Adrenal gland (tissue), 12 donors: ENCODE data around the gene CNKSR3. TPM values are rescaled to one million over a fixed set of nuclear protein-coding genes. Genes with fewer than 3 reads are reported as not detected.

ENCODE experiments used
- DNase-seq, 7 donors: peaks; one replicate each; pipeline ENCODE4 v3.0.0-alpha.2; 2019 to 2020
- H3K27ac ChIP-seq, 5 donors: fragments of 200-600 bp; sonication (generic) in 4 of 5; 1 replicate in 3 of 5; 2 replicates in 2 of 5; pipeline versions ENCODE4 v1.5.1 to v1.8.0; 2016 to 2020; ENCODE audit warnings: mild to moderate bottlenecking in 1 of 5
- H3K27me3 ChIP-seq: fragments of 200-600 bp; 2 replicates; pipeline ENCODE4 v1.8.0; 2021
- H3K36me3 ChIP-seq, 2 donors: fragments of 200-600 bp; replicated peaks in 1 of 2; 1 replicate in 1 of 2; 2 replicates in 1 of 2; pipeline versions ENCODE4 v1.5.1 to v1.8.0; 2018 to 2022
- H3K4me1 ChIP-seq, 2 donors: fragments of 200-600 bp; replicated peaks in 1 of 2; 1 replicate in 1 of 2; 2 replicates in 1 of 2; pipeline versions ENCODE4 v1.5.1 to v1.8.0; 2018 to 2021
- H3K4me3 ChIP-seq, 4 donors: fragments of 200-600 bp; sonication (generic) in 3 of 4; one replicate each; pipeline ENCODE4 v1.5.1; 2016 to 2018
- H3K9me3 ChIP-seq, 3 donors: fragments of 200-600 bp; sonication (generic) in 1 of 3; replicated peaks in 1 of 3; 1 replicate in 2 of 3; 2 replicates in 1 of 3; pipeline versions ENCODE4 v1.5.1 to v1.8.0; 2016 to 2021
- CTCF ChIP-seq, 6 experiments: fragments of 450-650 bp in 4 of 6; fragments of 200-600 bp in 2 of 6; sonication (generic) in 1 of 6; IDR thresholded peaks; 1 replicate in 5 of 6; 2 replicates in 1 of 6; pipeline versions ENCODE4 v1.5.1 to v1.8.0; 2016 to 2021; ENCODE audit warnings: antibody characterized with exemption in 6 of 6, mild to moderate bottlenecking in 2 of 6, moderate library complexity in 1 of 6
- POLR2A ChIP-seq, 2 donors: fragments of 450-650 bp; IDR thresholded peaks; one replicate each; pipeline ENCODE4 v1.6.1; 2017; ENCODE audit warnings: antibody characterized with exemption in 2 of 2, mild to moderate bottlenecking in 2 of 2, moderate library complexity in 1 of 2
- WGBS, 4 donors: extraction: QIAGEN DNeasy Blood & Tissue Kit in 2 of 4; methylation state at CpG; one replicate each; pipeline versions ENCODE4 v1.1.5 to v1.1.7; 2013 to 2017; 5-methylcytosine and 5-hydroxymethylcytosine counted together
- intact Hi-C, 2 donors: fragments of 100-400 bp; cut with DNase I; formaldehyde crosslinking; loops; one replicate each; pipeline versions ENCODE4 v1.14.1 to v1.15.0; 2022 to 2023
- polyA plus RNA-seq, 3 donors: library from polyadenylated mRNA; stranded (reverse); fragments of 200-250 nt in 2 of 3; fragments of 350-450 nt in 1 of 3; fragmentation: Illumina TruSeq in 1 of 3; extraction: RNeasy Lipid Tissue Mini Kit (QIAGEN cat#74804) in 1 of 3; gene quantifications; one replicate each; pipeline ENCODE4 v1.2.3, GENCODE V29; 2013 to 2014
- total RNA-seq, 9 donors: library from RNA; depleted of rRNA in 4 of 9; stranded (reverse); fragments of >200 nt in 4 of 9; fragments of 120-200 nt in 1 of 9; fragmentation: NEBNext Ultra II Directional in 1 of 9; extraction: Animal tissue kit (Norgen Biotek cat#: 25700) in 1 of 9; gene quantifications; one replicate each; pipeline versions ENCODE4 v1.1.0 to v1.2.4, GENCODE V29; 2013 to 2023
- donor health status: healthy with polysubstance abuse.
- donor health status: Bipolar disorder and iron deficiency.
- donor health status: DM: yes; HTN: yes; CAD: no.
- donor health status: DM: no; HTN: no; CAD: no.
- donor health status: DM: no; HTN: no; CAD: no.
- donor health status: DM: yes; HTN: yes; CAD: no.

CNKSR3 gene
- total and polyA plus RNA-seq, 12 donors, result 1.1 to 10.7 (median 2.5) TPM

- no peaks in the 10 kb centered on the region for H3K27me3 ChIP-seq
- 80 to 90% (median 83%) methylated on average over 7 of the region's 7 CpGs for WGBS, 4 donors
- intact Hi-C loops, result no loop called here
- DNase-seq, result no peak
- no peak overlapping the region for H3K27ac ChIP-seq
- no peaks in the 10 kb centered on the region for H3K36me3 ChIP-seq
- no peak for TF ChIP-seq POLR2A (IDR thresholded peaks at IDR 0.05)
- no peak for TF ChIP-seq CTCF (IDR thresholded peaks at IDR 0.05)
- H3K4me1 ChIP-seq, result peaks cover 0 to 6% of the 10 kb centered on the region in 2 donors
- H3K4me3 ChIP-seq, result no peak overlapping the region
- H3K9me3 ChIP-seq, result no peaks in the 10 kb centered on the region
Observed at GRCh38 chr6:154463573-154464419, 46.7 kb downstream of the CNKSR3 start.

- H3K27ac ChIP-seq, result no peak overlapping the region
- no peaks in the 10 kb centered on the region for H3K27me3 ChIP-seq
- 75 to 79% (median 77%) methylated on average over 5 of the region's 5 CpGs for WGBS, 4 donors
- no peak for DNase-seq
- no peak for TF ChIP-seq POLR2A (IDR thresholded peaks at IDR 0.05)
- no peak for TF ChIP-seq CTCF (IDR thresholded peaks at IDR 0.05)
- intact Hi-C loops, result no loop called here
- peaks cover 0 to 6% of the 10 kb centered on the region in 2 donors for H3K4me1 ChIP-seq
- no peaks in the 10 kb centered on the region for H3K36me3 ChIP-seq
- H3K4me3 ChIP-seq, result no peak overlapping the region
- no peaks in the 10 kb centered on the region for H3K9me3 ChIP-seq
Observed at GRCh38 chr6:154462425-154462824, 48.1 kb downstream of the CNKSR3 start.

- Histone ChIP-seq H3K9me3 (no peaks in the 10 kb centered on the region), H3K27me3 (no peaks in the 10 kb centered on the region), H3K4me3 (no peak overlapping the region), H3K4me1 (peaks cover 0 to 6% of the 10 kb centered on the region in 2 donors), H3K27ac (no peak overlapping the region), H3K36me3 (no peaks in the 10 kb centered on the region)
- no peak for TF ChIP-seq CTCF (IDR thresholded peaks at IDR 0.05)
- 93 to 94% (median 93%) methylated on average over 2 of the region's 2 CpGs for WGBS, 4 donors
- DNase-seq, result no peak
- intact Hi-C loops, result no loop called here
Observed at GRCh38 chr6:154461348-154461747, 49.1 kb downstream of the CNKSR3 start.

GRCh38 chr6:154460306-154461071 is 50.0 kb downstream of the CNKSR3 start:
- no peaks in the 10 kb centered on the region for H3K27me3 ChIP-seq
- H3K36me3 ChIP-seq, result no peaks in the 10 kb centered on the region
- no peak for TF ChIP-seq POLR2A (IDR thresholded peaks at IDR 0.05)
- TF ChIP-seq CTCF (IDR thresholded peaks at IDR 0.05), result no peak
- WGBS, 4 donors, result 70 to 80% (median 78%) methylated on average over 13 of the region's 13 CpGs
- DNase-seq, result peak in 3 of 7 donors; percentile 27 to 55 (median 50)
- peak overlapping the region in 1 of 5 donors; percentile 57 for H3K27ac ChIP-seq
- H3K4me3 ChIP-seq, result peak overlapping the region in 1 of 4 donors; percentile 26
- H3K4me1 ChIP-seq, result peaks cover 0 to 6% of the 10 kb centered on the region in 2 donors
- no peaks in the 10 kb centered on the region for H3K9me3 ChIP-seq
- intact Hi-C loops, result no loop called here
